HG03571 (cell line): ENCODE data around the gene EPB41L4A.

Source experiments
- ATAC-seq: cut with Tn5 transposase; IDR thresholded peaks from one replicate; pipeline ENCODE4 v1.9.1; 2021; ENCODE audit not compliant: unreplicated experiment

The EPB41L4A gene

DNA sequence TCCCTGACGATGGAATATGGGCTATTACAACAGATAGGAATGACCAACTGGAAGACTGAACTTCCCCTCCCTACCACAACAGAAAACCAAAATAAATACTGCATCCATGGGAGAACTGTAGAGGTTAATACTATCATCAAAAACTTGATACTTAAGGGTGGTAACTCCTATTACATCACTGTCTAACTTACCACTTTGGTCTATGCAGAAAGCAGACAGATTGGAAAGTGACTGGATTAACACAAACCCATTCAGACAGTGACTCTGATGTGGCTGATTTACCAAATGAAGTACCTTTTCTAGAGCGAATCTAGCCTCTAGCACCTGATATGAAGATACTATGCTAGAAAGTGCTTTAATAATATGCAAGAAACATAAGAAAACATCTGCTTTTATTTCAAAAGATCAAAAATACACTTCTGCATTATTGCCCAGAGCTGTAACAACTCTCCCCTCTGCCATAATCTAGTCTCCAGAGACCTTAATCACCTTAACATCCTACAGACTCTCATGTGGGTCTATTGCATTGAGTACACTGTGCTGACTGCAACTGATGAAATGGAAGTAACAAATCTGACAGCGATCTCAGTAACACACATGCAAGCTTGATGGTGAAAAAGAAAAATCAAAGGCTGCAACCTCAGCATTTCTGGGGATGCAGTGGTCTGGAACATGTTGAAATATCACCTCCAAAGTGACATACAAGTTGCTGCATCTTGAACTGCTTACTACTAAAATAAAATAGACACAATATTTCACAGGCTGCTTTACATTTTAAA lies 62.7 kb downstream of the EPB41L4A start:
- no peak for ATAC-seq

DNA sequence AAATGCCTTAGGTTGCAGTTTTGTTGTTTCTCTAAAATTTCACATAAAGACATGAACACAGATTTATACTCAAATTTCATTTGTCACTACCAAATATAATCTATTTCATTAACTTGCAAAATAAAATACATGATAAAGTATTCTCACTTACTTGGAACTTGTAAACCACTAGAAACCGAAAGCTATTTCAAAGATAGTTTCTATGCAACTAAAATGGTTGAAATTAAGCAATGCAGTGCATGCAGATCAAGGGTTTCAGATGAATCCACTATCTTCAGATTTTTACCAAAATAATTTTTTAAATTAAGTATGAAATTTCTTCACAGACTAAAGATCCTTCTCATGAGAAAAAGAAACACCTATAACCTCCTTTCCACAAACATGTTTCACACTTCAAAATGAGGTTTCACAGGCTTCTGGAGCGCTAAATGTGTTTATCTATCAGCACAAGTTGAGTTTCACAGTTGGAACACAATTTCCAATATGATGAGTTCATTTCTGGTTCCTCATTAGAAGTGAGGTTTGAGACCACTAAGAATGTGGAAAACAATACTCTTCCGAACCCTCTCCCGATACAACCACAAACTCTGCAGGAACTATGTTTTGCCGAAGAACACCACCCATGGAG lies 63.9 kb downstream of the EPB41L4A start:
- no peak for ATAC-seq

DNA sequence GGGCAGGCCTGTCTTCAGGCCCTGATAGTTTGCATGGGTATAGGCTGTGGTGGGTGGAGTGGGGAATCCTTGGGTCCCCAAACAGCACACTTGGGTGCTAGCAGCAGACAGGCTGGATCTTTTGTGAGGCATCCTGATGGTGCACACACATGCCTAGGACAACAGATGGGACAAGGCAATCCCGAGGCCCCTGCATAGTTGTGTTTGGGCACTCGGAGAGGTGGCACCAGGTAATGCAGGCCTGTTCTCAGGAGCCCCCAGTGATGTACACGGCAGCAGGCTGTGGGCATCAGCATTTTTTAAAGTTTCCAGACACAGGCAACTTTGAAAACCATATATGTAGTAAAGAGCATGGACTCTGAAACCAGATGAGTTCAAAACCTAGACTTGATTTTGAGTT lies 65.4 kb downstream of the EPB41L4A start:
- ATAC-seq = no peak

DNA sequence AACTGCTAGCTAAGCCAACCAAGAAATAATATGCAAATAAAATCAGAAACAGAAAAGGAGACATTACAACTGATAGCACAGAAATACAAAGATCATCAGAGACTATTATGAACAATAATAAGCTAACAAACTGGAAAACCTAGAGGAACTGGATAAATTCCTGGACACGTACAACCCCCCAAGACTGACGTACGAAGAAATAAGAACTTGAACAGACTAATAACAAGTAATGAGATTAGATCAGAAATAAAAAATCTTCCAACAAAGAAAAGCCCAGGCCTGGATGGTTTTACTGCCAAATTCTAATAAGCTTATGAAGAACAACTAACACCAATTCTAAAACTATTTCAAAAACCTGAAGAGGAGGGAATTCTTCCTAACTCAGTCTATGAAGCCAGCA lies 67.9 kb downstream of the EPB41L4A start:
- ATAC-seq = no peak

DNA sequence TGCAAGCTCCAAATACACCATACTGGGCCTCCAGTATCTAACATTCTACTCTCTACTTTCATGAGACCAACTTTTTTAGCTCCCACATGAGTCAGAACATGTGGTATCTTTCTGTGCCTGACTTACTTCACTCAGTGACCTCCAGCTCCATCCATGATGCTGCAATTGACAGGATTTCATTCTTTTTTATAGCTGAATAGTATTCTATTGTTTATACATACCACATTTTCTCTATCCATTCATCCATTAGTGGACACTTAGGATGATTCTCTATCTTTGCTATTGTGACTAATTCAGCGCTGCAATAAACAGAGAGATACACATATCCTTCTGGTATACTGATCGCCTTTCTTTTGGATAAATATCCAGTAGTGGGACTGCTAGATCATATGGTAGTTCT lies 68.5 kb downstream of the EPB41L4A start:
- no peak for ATAC-seq

DNA sequence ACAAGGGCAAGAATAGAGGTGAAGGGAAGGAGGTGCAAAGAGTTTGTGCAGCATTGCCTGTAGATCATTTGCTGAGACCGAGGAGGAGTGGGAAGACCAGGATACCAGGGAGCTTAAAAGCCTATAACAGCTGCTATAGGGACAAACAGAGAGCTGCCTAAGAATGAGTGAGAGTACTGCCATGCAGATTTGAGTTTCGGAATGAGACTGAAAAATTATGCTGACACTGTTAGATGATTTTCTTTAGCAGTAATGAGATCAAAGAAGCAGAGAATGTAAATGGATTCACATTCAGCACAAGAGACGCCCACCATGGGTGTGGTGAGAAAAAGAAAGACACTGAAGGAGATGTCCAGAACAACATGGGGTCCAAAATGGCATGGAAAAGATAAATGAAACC lies 69.7 kb downstream of the EPB41L4A start:
- no peak for ATAC-seq

DNA sequence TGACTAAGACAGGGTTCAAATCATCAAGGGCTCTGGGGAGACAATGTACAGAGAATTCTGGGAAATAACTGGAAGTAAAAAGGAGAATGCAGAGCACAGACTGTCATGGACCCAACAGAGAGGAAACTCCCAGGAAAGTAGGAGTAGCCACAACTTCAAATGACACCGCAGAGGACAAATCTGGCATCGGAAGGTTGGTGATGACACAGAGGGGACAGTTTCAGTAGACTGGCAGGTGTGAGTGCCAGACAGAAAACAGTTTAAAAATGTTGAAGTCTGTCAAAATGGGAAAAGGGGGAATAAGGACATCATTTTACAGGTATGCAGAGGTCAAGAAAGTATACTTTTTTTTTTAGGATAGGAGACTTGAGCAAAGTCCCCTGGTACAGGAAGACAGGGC lies 70.2 kb downstream of the EPB41L4A start:
- ATAC-seq = no peak

DNA sequence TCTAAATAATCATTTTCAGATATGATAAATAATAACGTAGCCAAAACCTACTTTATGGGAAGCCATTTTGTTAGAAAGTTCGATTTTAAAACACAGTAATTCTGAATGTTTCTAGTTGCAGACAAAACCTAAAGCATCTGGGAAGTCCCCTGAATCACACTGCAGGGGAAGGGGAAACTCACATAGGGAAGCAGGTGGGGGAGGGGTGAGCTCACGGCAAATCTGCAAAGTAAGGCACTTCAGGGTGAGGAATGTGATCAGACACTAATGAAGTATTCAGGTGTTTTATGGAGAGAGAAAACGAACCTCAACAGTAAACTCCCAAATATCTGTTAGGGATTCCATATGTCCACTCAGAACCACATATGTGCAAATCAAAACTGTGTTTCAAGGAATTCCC lies 70.7 kb downstream of the EPB41L4A start:
- ATAC-seq = no peak

DNA sequence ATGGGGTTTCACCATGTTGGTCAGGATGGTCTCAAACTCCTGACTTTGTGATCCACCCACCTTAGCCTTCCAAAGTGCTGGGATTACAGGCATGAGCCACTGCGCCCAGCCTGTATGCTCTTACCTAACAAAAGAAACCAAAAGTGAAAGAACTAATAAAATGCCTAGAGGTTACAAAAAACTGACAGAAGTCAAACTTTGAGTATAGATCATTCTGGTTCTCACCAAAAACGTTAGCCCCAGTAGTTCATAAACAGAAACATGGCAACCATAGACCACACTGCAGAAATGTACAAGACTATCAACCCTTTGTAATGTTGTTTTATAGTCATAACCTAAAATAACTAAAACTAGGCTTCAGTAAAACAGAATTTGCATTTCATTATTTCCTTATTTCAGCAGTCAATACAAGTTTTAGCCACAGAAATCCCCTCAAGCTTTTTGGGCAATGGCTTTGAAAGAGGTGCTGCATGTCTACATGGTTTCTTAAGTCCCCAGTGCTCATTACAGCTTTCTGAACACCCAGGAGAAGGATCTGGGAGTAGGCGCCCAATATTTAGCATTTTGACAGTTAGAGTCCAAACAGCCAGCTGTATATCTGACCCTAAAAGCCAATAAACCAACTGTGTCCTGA lies 72.5 kb downstream of the EPB41L4A start:
- ATAC-seq = no peak

DNA sequence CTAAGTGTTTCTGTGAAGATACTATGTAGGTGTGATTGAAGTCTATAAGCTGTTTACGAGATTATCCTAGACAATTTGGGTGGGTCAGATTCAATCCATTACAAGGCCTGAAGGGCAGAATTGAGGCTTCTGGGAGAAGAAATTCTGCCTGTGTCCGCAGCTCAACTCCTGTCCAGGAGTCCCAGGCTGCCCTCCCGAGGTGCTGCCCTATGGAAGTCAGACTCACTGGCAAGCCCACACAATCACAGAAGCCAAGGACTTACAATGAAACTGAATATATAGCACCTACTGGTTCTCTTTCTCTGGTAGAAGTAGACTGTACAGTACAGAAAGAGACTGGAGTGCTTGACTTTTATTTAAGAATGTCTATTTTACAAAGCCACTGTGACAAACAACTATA lies 74.5 kb downstream of the EPB41L4A start:
- no peak for ATAC-seq

DNA sequence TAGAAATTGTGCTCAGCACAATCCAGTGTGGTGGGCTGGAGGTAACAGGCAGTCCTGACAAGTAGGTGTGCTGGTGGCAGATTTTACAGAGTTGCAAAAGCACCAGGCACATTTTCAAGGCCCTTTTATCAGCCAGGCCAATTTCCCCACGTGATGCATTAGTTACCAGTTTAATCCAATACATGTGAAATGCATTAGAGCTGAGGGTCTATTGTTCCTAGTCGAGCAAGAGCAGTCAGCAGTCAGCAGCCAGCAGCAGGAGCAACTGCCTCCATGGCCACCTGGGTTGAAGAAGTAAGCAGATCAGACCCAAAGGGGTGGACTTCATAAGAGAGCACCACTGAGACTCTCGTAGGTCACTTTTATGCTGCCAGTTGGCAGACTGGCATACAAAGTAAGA lies 76.7 kb downstream of the EPB41L4A start:
- ATAC-seq = no peak

DNA sequence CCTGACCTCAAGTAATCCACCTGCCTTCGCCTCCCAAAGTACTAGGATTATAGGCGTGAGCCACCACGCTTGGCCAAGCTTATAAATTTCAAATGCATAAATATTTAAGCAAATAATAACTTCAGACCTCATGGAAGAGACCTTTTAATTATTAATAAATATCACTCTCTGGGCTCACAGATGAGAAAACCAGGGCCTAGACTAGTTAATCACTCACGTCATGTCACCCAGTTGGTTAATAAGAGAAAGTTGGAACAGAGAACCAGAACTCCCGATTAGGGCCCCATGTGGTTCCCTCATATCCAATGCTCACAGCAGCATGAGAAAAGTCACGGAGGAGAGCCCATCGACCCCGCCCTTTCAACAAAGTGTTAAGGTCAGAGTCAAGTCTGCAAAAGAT lies 79.3 kb downstream of the EPB41L4A start:
- no peak for ATAC-seq

DNA sequence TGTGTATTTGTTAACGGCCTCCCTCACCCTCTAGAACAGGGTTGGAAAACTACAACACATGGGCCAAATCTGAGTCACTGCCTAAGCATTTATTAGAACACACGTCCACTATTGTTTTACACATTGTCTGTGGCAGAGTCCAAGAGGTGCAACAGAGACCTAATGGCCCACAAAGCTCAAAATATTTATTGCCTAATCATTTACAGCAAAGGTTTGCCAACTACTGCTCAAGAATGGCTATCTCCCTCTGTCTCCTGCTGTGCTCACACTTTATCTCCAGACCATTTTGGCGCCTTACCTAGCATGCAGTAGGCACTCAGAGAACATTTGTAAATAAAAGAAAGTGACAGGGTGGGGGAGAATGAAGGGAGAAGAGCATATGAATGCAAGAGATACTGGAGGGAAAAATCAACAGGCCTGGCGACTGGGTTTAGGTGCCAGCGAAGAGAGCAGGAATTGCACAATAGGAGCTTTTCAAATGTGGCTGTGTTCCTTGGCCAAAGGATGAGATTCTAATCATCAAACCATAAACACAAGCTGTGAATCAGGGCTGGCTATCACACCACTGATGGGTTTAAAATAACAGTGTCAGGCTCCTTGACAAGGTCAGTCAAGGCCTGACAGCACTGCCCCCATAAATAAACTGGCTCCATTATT lies 80.3 kb downstream of the EPB41L4A start:
- ATAC-seq = no peak

DNA sequence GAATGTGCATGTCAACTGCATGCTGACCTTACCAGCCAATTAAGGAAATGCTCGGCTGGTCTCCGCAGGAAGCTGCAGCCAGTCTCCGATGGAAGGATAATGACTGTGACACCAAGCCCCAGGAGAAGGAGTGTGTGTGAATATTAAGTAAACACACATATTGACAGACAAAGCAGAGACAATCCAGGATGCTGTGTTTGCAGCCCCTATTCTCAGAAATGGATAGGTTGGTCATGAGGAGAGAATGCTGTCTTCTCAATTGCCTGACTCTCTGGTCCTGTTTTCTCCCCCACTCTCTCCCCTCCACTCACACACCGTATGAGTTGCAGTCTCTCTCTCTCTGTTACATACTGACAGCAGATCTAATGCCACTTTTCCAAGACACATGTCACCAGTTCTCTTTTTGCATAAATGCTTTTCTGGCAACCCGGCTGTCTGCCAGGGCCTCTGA lies 85.7 kb downstream of the EPB41L4A start:
- no peak for ATAC-seq

DNA sequence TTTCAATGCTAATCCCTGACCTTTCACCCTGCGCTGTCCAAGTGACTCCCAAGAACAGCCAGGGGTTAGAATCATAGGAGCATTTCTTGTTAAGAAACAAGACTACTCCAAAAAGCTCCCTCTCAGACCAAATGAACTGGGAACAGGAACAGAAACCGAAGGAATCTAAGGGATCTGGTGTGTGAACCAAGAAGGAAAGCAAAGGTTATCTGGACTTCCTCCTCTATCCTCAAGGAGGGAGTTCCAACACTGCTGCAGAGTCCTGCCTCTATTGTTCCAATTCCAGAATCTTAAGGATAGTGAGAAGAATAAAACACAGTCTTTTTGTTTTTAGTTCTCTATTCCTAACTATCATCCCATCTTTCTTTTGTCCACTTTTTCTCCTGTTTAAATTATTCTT lies 87.2 kb downstream of the EPB41L4A start:
- ATAC-seq = no peak

DNA sequence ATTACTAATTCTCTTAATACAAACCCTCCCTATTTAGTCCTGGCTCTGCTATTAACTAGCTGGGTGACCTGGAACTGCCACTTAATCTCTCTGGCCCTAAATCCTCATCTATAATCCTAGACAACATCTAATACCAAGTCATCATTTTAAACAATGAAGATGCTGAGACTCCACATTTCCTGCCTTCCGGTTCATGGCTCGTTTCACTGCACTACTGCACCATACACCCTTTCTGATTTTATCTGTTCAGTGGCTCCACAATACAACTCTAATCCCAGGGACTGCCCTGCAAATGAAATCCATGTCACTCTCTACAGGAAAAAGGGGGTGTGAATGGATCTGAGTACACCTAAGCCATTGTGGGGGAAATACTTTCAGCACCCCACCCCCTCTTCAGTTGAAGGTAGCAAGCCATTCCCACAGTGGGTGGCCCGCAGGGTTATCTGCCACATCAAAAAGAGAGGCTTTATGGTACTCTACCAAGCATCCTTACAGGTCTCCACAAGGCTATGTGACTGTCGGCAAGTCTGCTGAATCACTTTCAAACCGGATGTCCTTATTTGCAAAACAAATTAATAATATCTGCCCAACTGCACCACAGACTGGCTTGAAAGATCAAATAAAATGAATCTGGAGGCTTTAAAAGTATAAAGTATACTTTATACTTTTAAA lies 89.5 kb downstream of the EPB41L4A start:
- peak; percentile 90 for ATAC-seq

DNA sequence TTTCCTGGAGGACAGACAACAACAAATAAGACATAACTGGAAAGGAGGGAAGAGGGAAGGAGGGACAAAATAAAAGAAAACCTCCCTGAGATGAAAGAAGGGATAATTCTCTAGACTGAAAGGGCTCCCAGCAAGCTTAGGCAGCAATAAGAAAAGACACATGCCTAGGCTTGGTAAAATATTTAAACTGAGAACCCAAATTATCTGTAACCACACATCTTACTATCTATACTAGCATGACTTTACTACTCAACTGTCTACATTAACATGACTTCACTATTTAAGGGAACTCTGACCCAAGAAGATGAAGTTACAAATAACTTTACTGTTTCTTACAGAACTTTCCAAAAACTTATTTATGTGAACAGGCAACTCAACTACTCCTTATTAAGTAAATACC lies 95.9 kb downstream of the EPB41L4A start:
- ATAC-seq = no peak

DNA sequence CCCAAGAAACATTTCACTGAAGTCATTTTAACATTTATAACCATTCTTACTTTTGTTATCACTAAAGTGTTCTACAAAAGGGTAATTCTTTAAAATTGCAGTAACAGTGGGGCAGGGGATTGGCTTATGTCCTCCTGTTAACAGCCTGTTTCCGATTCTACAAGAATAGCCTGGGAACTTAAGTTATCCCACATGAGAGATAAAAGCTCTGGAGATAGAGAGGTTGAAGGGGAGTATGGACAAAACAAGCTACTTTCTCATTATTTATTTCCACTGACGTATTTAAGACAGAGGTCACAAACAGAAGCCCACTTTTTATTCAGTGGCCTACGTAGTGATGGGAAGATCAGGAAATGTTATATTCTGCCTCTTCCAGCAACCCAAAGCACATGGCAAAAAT lies 98.7 kb downstream of the EPB41L4A start:
- no peak for ATAC-seq

DNA sequence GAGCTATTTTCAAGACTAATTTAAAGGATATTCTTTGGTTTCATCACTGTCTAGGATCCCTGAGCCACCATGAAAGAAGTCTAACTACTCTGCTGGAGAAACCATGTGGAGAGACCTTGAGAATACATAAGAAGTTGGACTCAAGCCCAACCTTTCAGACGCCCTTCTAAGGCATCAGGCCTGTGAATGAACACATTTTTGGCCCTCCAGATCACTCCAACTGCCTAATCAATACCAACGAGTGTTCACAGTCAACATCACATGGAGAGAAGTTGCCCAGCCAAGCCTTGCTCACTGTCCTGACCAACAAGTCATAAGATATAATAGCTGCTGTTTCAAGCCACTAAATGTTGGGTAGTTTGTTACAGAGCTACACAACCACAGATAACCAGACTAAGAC lies 100.7 kb downstream of the EPB41L4A start:
- ATAC-seq = no peak

DNA sequence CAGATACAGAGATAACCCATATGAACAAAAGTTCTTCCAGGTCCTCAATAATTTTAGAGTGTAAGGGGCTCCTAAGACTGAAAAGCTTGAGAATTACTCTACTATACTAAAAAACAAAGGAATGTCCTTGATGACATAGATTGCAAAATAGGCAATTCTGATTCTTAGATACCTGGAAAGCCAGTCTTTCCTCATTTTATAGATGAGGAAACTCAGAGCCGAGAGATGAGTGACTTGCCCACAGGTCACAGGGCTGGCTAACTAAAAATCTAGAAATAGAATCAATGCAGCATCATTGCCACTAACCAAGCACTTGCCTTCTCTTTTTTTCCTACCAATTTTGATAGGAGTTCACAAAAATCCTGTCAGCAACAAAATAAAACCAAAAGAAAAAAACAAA lies 101.2 kb downstream of the EPB41L4A start:
- ATAC-seq = no peak

DNA sequence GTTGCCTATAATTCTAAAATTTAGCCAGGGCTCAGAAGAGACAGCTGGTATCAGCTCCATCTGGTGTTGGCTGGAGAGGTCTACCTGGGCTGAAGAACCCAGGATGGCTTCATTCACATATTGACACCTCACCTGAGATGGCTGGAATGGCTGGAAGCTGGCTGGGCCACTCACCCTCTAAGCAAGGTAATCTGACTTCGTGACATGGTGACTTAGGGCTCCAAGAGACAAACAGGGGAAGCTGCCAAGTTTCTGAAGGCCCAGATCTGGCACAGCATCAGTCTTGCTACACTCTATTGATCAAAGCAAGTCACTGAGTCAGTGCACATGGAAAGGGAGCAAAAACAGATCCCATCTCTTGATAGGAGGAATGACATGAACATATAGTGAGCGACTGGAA lies 102.3 kb downstream of the EPB41L4A start:
- ATAC-seq = no peak
